Epithelial cell of esophagus (primary cell): ENCODE results near the gene C17orf107.
A peak's percentile ranks its signal among the peaks of the same experiment; 100 is the strongest.

ENCODE experiments used
- DNase-seq: peaks from one replicate; pipeline ENCODE4 v3.0.0; 2010; ENCODE audit warnings: low read depth
- H3K4me3 ChIP-seq: 2 replicates; pipeline ENCODE4 v1.5.1; 2011; ENCODE audit warnings: mild to moderate bottlenecking, low read length, control low read depth
- CTCF ChIP-seq: IDR thresholded peaks from 2 replicates; pipeline ENCODE4 v1.5.1; 2011; ENCODE audit warnings: low read depth, mild to moderate bottlenecking, low read length, control low read depth, inconsistent platforms; ENCODE audit not compliant: insufficient read depth; ENCODE audit errors: missing control alignments

C17orf107 gene

GRCh38 chr17:4947411-4948165 is 48.3 kb downstream of the C17orf107 start:
- no peak for DNase-seq
- peak overlapping the region; percentile 77 for H3K4me3 ChIP-seq
- TF ChIP-seq CTCF, result no peak

GRCh38 chr17:4948166-4948930 is 49.0 kb downstream of the C17orf107 start, which contains the start of gene PFN1:
PFN1 (minus strand) TSS chr17:4948530; CDS start chr17:4948394, 136 bp downstream.
- DNase-seq, result peak; percentile 95
- TF ChIP-seq CTCF, result no peak
- peak within 1 kb of the TSS; percentile 77 for H3K4me3 ChIP-seq

- peak; percentile 91 for DNase-seq
- TF ChIP-seq CTCF, result no peak
- peak overlapping the region; percentile 60 for H3K4me3 ChIP-seq
Measured at GRCh38 chr17:4948931-4949320, 49.6 kb downstream of the C17orf107 start.

- TF ChIP-seq CTCF, result no peak
- peak overlapping the region; percentile 60 for H3K4me3 ChIP-seq
- DNase-seq, result peak; percentile 80
Measured at GRCh38 chr17:4949321-4950074, 50.2 kb downstream of the C17orf107 start.

- no peak for TF ChIP-seq CTCF
- no peak for DNase-seq
Measured at GRCh38 chr17:4950075-4950745, 50.9 kb downstream of the C17orf107 start.

GRCh38 chr17:4950746-4951204 is 51.4 kb downstream of the C17orf107 start, which contains the start of gene ENO3:
ENO3 (plus strand) TSS chr17:4951119; CDS start chr17:4951830, 711 bp downstream.
- no peak for DNase-seq
- TF ChIP-seq CTCF, result no peak
- peak within 1 kb of the TSS; percentile 20 for H3K4me3 ChIP-seq

More at GRCh38 chr17:4950075-4950745, 50.9 kb downstream of the C17orf107 start:
- peak overlapping the region; percentile 20 for H3K4me3 ChIP-seq
